Measurements from ENCODE around the gene DDX5.

GRCh38 chr17:64491994-64492393, 14.1 kb downstream of the DDX5 start:
- no peak for TF ChIP-seq CSDC2 (CRISPR knock-in tag; IDR thresholded peaks at IDR 0.05)
- TF ChIP-seq RARB (CRISPR knock-in tag; IDR thresholded peaks at IDR 0.05) = no peak
- no peak for TF ChIP-seq PATZ1 (CRISPR knock-in tag; IDR thresholded peaks at IDR 0.05; ENCODE audit: borderline replicate concordance)
- no peak for TF ChIP-seq ZFP30 (CRISPR knock-in tag; IDR thresholded peaks at IDR 0.05)
- no peak for TF ChIP-seq ZFP3 (CRISPR knock-in tag; IDR thresholded peaks at IDR 0.05)
- TF ChIP-seq CREB5 (CRISPR knock-in tag; IDR thresholded peaks at IDR 0.05; ENCODE audit: low read depth) = no peak
